Smooth muscle cell of the brain vasculature (primary cell): ENCODE results near the gene EIF4H.
"Not testable (repeated sequence)": the region's sequence is repeated elsewhere in the genome, so short reads cannot be mapped to it uniquely, and the experiment has no call there.

Experiments
- DNase-seq: peaks from one replicate; pipeline ENCODE4 v3.0.0-alpha.2; 2012; ENCODE audit warnings: low read depth, low spot score

EIF4H gene

DNA sequence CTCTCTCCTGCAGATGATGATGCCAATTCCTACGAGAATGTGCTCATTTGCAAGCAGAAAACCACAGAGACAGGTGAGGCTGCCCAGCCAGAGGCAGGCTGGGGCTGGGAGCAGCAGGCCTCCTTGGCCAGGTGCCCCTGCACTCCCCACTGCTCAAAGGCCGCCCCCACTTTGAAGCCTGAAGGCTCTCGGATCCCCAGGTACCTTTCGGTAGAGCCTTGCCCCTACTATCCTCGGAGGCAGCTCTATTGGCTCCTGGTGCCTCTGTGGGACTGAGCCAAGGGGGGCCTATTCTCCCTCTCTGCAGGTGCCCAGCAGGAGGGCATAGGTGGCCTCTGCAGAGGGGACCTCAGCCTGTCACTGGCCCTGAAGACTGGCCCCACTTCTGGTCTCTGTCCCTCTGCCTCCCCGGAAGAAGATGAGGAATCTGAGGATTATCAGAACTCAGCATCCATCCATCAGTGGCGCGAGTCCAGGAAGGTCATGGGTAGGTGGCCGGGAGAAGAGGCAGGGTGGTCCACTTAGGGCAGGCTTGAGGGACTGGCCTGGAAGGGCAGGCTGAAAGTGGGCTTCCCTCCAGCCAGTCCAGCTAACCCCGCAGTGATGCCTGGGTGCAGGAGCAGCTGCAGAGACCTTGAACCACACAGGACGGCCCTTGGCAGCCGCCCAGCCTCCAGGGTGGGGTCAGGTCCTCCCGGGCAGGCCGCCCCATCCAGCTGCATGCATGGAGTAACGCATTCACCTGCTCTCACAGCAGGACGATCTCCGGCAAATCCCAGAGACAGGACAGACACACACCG, 49.8 kb downstream of the EIF4H start:
- no peak for DNase-seq

DNA sequence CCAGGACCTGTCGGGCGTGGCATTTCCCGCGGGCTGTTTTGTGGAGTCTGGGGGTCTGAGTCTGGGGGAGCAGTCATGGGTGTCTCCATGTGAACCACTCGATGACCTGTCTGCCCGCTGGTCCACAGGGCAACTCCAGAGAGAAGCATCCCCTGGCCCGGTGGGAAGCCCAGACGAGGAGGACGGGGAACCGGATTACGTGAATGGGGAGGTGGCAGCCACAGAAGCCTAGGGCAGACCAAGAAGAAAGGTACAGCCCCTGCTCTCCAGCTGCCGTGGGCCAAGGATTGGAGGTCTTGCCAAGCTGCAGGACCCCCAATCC, 50.3 kb downstream of the EIF4H start:
- DNase-seq, result no peak

DNA sequence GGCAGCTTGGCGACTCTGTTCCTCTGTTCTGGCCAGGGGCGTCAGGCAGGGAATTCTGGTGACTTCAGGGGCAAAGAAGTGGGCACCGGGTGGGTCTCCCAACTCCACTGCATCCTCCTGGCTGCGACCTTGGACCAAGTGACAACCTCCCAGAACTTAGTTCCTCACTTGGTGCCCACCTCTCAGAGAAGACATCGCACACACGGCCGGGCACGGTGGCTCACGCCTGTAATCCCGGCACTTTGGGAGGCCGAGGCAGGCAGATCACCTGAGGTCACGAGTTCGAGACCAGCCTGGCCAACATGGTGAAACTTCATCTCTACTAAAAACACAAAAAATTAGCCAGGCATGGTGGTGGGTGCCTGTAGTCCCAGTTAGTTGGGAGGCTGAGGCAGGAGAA, 50.8 kb downstream of the EIF4H start:
- not testable (repeated sequence) for DNase-seq

DNA sequence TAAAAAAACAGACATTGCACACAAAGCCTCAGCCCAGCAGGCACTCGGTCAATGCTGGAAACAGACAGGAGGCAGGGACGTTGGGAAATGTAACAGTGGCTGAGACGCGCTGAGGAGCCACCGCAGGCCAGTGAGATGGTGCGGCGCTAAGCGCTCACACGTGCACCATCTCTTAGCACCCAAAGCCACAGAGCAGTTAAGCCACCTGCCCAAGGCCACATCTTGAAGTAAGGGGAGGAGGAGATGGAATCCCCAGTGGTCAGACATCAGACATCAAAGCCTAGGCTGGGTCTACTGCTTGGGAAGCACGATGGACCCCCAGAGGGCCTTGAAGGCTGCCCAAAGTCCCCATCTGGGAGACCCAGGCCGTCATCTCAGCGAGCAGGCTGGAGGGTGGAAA, 51.2 kb downstream of the EIF4H start:
- DNase-seq, result no peak

DNA sequence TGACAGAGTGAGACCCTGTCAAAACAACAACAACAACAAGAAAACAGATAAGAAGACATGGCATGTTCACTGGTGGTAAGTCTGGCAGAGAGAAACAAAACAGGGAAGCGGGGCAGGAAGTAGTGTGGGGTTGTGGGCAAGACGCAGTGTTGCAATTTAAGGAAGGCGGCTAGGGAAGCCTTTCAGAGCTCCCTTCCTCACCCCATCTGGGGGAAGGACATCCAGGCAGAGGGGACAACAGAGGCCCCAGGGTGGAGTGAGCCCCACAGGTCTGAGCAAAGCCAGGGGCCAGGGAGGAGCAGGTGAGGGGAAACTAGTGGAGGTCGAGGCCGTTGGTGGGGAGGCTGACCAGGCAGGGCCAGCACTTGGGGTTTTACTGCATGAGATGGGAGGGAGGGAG, 52.5 kb downstream of the EIF4H start:
- no peak for DNase-seq

DNA sequence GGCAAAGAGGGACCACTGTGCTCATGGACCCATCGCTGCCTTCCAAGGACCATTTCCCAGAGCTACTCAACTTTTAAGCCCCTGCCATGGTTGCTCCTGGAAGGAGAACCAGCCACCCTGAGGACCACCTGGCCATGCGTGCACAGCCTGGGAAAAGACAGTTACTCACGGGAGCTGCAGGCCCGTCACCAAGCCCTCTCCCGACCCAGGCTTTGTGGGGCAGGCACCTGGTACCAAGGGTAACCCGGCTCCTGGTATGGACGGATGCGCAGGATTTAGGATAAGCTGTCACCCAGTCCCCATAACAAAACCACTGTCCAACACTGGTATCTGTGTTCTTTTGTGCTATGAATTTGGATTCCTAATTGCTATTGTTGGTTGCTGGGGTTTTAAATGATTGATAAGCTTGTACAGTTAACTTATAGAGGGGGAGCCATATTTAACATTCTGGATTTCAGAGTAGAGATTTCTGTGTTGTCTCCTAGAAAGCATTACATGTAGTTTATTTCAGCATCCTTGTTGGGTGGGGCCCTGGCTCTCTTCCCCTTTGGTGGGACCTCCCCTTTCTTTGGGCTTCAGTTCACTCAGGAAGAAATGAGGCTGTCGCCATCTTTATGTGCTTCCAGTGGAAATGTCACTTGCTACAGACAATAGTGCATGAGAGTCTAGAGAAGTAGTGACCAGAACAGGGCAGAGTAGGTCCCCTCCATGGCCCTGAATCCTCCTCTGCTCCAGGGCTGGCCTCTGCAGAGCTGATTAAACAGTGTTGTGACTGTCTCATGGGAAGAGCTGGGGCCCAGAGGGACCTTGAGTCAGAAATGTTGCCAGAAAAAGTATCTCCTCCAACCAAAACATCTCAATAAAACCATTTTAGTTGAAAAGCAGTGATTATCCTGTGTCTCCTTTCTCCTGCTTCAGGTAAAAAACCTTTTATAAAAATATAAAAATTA, 55.1 kb downstream of the EIF4H start:
- DNase-seq, result no peak

DNA sequence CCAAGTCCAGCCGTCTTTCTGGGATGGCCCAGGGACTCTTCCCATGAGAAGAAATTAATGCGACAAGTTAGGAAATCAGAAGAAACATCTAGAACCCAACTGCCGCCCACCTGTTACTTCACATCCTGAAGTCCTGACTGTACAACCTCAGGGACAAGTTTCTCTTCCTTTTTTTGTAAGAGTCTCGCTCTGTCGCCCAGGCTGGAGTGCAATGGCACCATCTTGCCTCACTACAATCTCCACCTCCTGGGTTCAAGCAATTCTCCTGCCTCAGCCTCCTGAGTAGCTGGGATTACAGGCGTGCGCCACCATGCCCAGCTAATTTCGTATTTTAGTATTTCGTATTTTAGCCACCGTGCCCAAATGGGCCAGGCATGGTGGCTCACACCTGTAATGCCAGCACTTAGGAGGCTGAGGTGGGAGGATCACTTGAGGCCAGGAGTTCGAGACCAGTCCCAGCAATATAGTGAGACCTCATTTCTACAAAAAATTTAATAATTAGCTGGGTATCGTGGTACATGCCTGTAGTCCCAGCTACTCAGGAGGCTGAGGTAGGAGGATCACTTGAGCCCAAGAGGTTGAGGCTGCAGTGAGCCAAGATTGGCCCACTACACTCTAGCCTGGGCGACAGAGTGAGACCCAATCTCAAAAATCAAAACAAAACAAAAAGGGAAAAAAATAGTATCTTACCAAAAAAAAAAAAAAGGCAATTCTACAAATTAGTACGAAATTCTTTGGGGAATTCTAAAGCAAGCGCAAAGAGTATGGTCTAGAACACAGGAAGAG, 56.5 kb downstream of the EIF4H start:
- no peak for DNase-seq

DNA sequence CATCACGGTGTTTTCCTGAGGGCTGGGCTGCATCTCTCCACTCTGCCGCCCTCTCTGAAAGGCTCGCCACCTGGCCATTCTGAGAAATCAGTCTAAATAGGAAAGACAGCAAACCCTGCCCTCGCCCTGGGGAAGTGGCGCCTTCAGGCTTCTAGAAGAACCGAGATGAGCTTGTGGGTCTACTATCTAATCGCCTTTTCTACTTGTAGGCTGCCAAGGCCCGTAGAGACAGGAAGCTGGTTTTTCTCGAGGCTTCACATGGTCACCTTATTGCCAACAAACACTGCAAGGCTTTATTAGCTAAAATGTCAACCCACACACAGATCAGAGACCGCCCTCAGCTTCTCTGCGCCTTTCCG, 57.1 kb downstream of the EIF4H start:
- DNase-seq, result no peak

DNA sequence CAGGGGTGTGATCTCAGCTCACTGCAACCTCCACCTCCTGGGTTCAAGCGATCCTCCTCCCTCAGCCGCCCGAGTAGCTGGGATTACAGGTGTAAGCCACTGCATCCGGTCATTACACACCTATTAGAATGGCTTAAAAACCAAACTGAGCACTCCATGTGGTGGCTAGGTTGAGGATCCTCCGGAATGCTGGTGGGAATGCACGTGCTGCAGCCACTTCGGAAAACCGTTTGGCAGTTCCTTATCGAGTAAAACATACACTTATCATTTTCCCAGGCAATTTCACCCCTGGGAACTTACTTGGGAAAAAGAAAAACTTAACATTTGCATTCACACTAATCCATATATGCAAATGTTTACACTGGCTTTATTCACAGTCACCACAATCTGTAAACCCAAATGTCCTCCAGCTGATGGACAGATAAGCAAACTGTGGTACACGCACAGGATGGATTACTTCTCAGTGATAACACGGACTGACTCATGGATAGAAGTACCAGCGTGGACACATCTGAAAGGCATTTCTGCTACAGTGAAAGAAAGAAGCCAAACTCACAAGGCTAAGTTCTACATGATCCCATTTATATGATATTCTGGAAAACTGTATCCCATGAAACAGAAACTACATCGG, 59.6 kb downstream of the EIF4H start:
- DNase-seq, result no peak

DNA sequence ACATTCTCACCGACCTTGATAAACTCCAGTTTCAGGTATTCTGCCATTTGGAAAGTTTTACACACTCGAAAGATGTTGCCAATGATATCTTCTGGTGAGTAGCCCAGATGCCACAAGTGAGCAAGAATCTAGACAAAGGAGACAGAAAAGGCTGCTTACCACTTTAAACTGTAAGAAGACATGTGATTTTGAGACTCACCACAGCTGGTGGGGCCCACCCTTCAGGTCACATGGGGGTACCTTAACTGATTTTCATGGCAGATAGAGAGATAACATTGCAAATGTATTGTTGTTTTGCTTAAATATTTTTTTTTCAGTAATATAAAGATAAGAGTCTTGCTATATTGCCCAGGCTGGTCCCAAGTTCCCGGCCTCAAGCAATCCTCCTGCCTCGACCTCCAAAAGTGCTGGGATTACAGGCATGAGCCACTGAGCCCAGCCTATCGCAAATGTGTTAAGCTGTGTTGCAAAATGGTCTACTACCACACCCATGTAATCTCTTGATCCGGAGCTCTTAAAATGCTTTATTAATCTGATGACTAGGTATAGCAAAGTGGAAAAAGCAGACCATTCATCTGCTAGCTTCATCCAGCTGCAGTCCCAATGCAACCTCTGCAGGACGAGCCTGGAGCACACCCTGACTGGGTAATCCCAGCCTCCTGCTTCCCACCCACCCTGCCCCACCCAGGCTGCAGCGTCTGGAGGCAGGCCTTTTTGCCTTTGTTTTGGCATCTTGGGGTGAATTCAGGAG, 61.5 kb downstream of the EIF4H start:
- DNase-seq, result no peak

DNA sequence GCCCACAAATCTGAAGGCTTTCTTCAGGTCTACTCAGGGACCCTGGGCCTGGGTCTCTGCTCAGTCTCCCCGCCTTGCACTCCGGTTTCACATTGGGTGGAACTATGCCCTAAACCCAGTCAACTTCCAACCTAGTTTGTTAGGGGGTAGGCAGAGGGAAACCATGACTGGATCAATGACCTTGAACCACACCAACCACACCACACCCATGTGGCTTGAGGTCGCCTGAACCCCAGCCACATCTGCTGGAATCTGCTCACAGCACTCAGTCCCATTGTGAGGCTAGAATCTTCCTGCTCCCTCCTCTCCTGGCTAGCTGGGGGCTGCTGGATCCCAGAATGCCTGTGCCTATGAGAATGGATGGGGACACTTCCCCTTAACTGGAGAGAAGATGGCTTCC, 62.1 kb downstream of the EIF4H start:
- no peak for DNase-seq

DNA sequence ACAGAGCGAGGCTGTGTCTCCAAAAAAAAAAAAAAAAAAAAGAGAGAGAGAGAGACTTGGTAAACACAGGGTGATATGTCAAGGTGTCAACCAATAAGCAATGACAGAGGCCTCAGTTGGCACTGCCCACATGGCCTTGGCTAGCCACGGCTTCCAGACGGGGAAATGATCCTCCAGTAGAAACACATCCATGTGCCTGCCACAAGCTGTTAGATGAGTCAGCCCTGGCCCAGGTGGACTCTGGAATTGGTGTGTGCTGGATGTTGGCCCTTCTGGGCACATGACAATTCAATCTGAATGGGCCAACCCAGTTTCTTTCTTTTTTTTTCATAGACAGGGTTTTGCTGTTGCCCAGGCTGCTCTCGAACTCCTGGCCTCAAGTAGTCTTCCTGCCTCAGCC, 66.3 kb downstream of the EIF4H start:
- no peak for DNase-seq

DNA sequence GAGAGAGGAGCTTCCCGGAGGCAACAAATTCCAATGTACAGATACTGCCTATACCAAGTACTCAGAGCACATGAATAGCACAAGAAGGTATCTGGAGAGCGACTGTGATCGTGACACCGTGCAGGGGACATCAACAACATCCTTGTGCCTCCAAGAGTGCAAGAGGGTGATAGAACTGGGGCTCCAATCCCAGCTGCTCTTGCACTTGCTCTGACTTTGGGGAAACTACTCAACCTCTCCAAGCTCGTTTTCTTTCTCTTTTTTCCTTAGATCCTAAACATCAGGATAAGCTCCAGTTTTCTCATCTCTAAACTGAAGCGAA, 67.9 kb downstream of the EIF4H start:
- DNase-seq, result no peak

DNA sequence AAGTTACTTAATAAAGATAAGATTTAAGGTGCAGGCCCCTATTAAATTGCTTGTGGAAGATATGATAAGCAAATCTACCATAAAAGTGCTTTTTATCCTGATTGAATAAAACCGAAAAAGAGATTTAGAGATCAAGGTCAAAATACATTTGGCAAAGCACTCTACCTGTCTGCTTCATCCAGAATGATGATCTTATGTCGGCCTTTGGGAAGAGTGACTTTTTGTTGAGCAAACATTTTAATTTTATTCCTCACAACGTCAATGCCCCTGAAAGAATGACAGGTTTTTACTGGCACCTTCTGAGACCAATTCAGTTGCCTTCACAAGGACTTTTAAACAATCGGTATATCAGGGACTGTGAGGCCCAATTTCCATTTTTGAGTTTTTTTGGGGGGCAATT, 72.3 kb downstream of the EIF4H start:
- no peak for DNase-seq
